HG03558 (cell line): ENCODE data around the gene ZNF512.
"Not testable (repeated sequence)": the region's sequence is repeated elsewhere in the genome, so short reads cannot be mapped to it uniquely, and the experiment has no call there.

ENCODE experiments used
- ATAC-seq: cut with Tn5 transposase; IDR thresholded peaks from one replicate; pipeline ENCODE4 v1.9.1; 2021; ENCODE audit warnings: moderate number of reproducible peaks; ENCODE audit not compliant: unreplicated experiment; ENCODE audit errors: extremely low read depth

ZNF512 gene

GRCh38 chr2:27630257-27630656 lies 47.4 kb downstream of the ZNF512 start:
- ATAC-seq, result not testable (repeated sequence)

GRCh38 chr2:27634291-27634690 lies 51.4 kb downstream of the ZNF512 start:
- ATAC-seq, result no peak

- no peak for ATAC-seq
These were observed 53.9 kb downstream of the ZNF512 start for GRCh38 chr2:27636766-27637165.

GRCh38 chr2:27638037-27638637 lies 55.3 kb downstream of the ZNF512 start:
- no peak for ATAC-seq

- ATAC-seq, result no peak
These were observed 55.9 kb downstream of the ZNF512 start for GRCh38 chr2:27638709-27639108.

- no peak for ATAC-seq
These were observed 57.9 kb downstream of the ZNF512 start for GRCh38 chr2:27640722-27641245.

GRCh38 chr2:27645197-27645596 lies 62.4 kb downstream of the ZNF512 start:
- ATAC-seq, result no peak

GRCh38 chr2:27647289-27647688 lies 64.4 kb downstream of the ZNF512 start:
- ATAC-seq, result no peak

- no peak for ATAC-seq
These were observed 64.9 kb downstream of the ZNF512 start for GRCh38 chr2:27647737-27648136.

- no peak for ATAC-seq
These were observed 68.2 kb downstream of the ZNF512 start for GRCh38 chr2:27651056-27651455.

- no peak for ATAC-seq
These were observed 69.5 kb downstream of the ZNF512 start for GRCh38 chr2:27652341-27652740.

- ATAC-seq, result no peak
These were observed 69.9 kb downstream of the ZNF512 start for GRCh38 chr2:27652790-27653189.

- no peak for ATAC-seq
These were observed 70.6 kb downstream of the ZNF512 start for GRCh38 chr2:27653397-27653796.

- no peak for ATAC-seq
These were observed 72.5 kb downstream of the ZNF512 start for GRCh38 chr2:27655155-27655951.

- no peak for ATAC-seq
These were observed 78.5 kb downstream of the ZNF512 start for GRCh38 chr2:27661371-27661770.

- ATAC-seq, result no peak
These were observed 80.7 kb downstream of the ZNF512 start, which contains the start of the genes SLC4A1AP and SUPT7L for GRCh38 chr2:27663285-27664153. Gene SLC4A1AP, plus strand, starts transcription at chr2:27663889. Its CDS starts 26 bp downstream, at chr2:27663915. Gene SUPT7L, minus strand, starts transcription at chr2:27663614. Its CDS starts 1,422 bp downstream, at chr2:27662192.

- no peak for ATAC-seq
These were observed 81.3 kb downstream of the ZNF512 start for GRCh38 chr2:27664154-27664574.

GRCh38 chr2:27664622-27665363 lies 82.0 kb downstream of the ZNF512 start:
- ATAC-seq, result no peak

- no peak for ATAC-seq
These were observed 84.6 kb downstream of the ZNF512 start for GRCh38 chr2:27667446-27667845.

GRCh38 chr2:27671235-27671634 lies 88.4 kb downstream of the ZNF512 start:
- no peak for ATAC-seq
